H1 (cell line): ENCODE results near the gene TMEM135. TPM values are rescaled to one million over a fixed set of nuclear protein-coding genes. Genes with fewer than 3 reads are reported as not detected.

ENCODE experiments used
- CTCF ChIA-PET: fragments of 300-600 bp; sonication (Branson Sonifier 250); formaldehyde crosslinking; loops from one replicate; lab custom pipeline; 2021; ENCODE audit not compliant: partially characterized antibody; lab: Charles Lee
- POLR2A ChIA-PET: fragments of 300-600 bp; sonication (Branson Sonifier 250); formaldehyde crosslinking; loops from one replicate; lab custom pipeline; 2021; ENCODE audit warnings: inconsistent platforms; ENCODE audit not compliant: partially characterized antibody; lab: Charles Lee
- DNase-seq, 2 experiments: peaks; one replicate each; pipeline versions ENCODE4 v3.0.0 to v3.0.0-alpha.2; 2010 to 2022; ENCODE audit warnings: low spot score in 2 of 2, low read depth in 1 of 2, mixed read lengths in 1 of 2
- FAIRE-seq: peaks from 2 replicates; lab custom pipeline; 2011; peaks lifted over from hg19 to GRCh38; lab: Jason Lieb, UNC
- H2AFZ ChIP-seq: 2 replicates; pipeline ENCODE4 v1.8.1; 2012; ENCODE audit warnings: low read length, inconsistent platforms
- H2AK5ac ChIP-seq: 2 replicates; pipeline ENCODE4 v1.6.1; 2013; ENCODE audit warnings: low read depth, low read length
- H2BK120ac ChIP-seq: replicated peaks from 2 replicates; pipeline ENCODE3; 2013; ENCODE audit warnings: low read depth, low read length, inconsistent platforms
- H2BK12ac ChIP-seq: 2 replicates; pipeline ENCODE4 v1.6.1; 2013; ENCODE audit warnings: low read depth, low read length
- H2BK15ac ChIP-seq: 2 replicates; pipeline ENCODE4 v1.6.1; 2013; ENCODE audit warnings: low read length
- H2BK20ac ChIP-seq: 2 replicates; pipeline ENCODE4 v1.6.1; 2013; ENCODE audit warnings: low read length
- H2BK5ac ChIP-seq: 2 replicates; pipeline ENCODE4 v1.6.1; 2013; ENCODE audit warnings: low read depth, low read length
- H3K14ac ChIP-seq: 2 replicates; pipeline ENCODE4 v1.6.1; 2013; ENCODE audit warnings: inconsistent platforms; ENCODE audit not compliant: insufficient read length
- H3K18ac ChIP-seq: 2 replicates; pipeline ENCODE4 v1.6.1; 2013; ENCODE audit warnings: low read length; ENCODE audit errors: extremely low read depth
- H3K23ac ChIP-seq: 2 replicates; pipeline ENCODE4 v1.6.1; 2013; ENCODE audit warnings: inconsistent platforms; ENCODE audit not compliant: insufficient read length
- H3K23me2 ChIP-seq: 2 replicates; pipeline ENCODE4 v1.6.1; 2013; ENCODE audit warnings: low read depth, low read length
- H3K27ac ChIP-seq: 2 replicates; pipeline ENCODE4 v1.6.1; 2011; ENCODE audit warnings: low read depth, low read length, inconsistent platforms
- H3K27me3 ChIP-seq, 4 experiments: replicated peaks in 1 of 4; 1 replicate in 1 of 4; 2 replicates in 3 of 4; pipeline versions ENCODE4 v1.6.1 to v1.8.1; 2011 to 2013; ENCODE audit warnings: low read length in 3 of 4, mild to moderate bottlenecking in 3 of 4, inconsistent platforms in 2 of 4, mixed read lengths in 2 of 4, moderate library complexity in 1 of 4; ENCODE audit not compliant: control insufficient read depth in 3 of 4, insufficient read depth in 3 of 4; ENCODE audit errors: extremely low read depth in 1 of 4
- H3K36me3 ChIP-seq, 4 experiments: 2 replicates each; pipeline versions ENCODE4 v1.6.1 to v1.8.1; 2011 to 2013; ENCODE audit warnings: mild to moderate bottlenecking in 4 of 4, low read length in 3 of 4, moderate library complexity in 2 of 4, control low read depth in 1 of 4, inconsistent platforms in 1 of 4; ENCODE audit not compliant: insufficient read depth in 4 of 4, control insufficient read depth in 2 of 4
- H3K4ac ChIP-seq: replicated peaks from 2 replicates; pipeline ENCODE3; 2013; ENCODE audit warnings: low read length, low read depth, mixed read lengths, inconsistent platforms; ENCODE audit not compliant: insufficient read length
- H3K4me1 ChIP-seq, 4 experiments: replicated peaks in 1 of 4; 1 replicate in 1 of 4; 2 replicates in 3 of 4; pipeline versions ENCODE4 v1.6.1 to v1.8.1; 2011 to 2013; ENCODE audit warnings: low read length in 3 of 4, inconsistent platforms in 2 of 4, mixed read lengths in 1 of 4; ENCODE audit not compliant: insufficient read depth in 4 of 4, control insufficient read depth in 3 of 4
- H3K4me2 ChIP-seq, 2 experiments: 2 replicates each; pipeline versions ENCODE4 v1.6.1 to v1.8.1; 2011 to 2013; ENCODE audit warnings: low read depth in 2 of 2, low read length in 2 of 2, control low read depth in 1 of 2, inconsistent platforms in 1 of 2, mild to moderate bottlenecking in 1 of 2; ENCODE audit not compliant: insufficient read depth in 1 of 2
- H3K4me3 ChIP-seq, 4 experiments: fragments of 200-600, 300-600 bp in 1 of 4; sonication (generic), shearing (Covaris generic), sonication (Bioruptor Twin) in 1 of 4; 2 replicates each; pipeline versions ENCODE4 v1.5.1 to v1.8.1; 2011 to 2016; ENCODE audit warnings: low read length in 4 of 4, low read depth in 3 of 4, control low read depth in 2 of 4, inconsistent platforms in 2 of 4, mild to moderate bottlenecking in 2 of 4, mixed read lengths in 1 of 4, moderate library complexity in 1 of 4; ENCODE audit not compliant: insufficient read depth in 2 of 4; ENCODE audit errors: extremely low read depth in 1 of 4
- H3K56ac ChIP-seq: replicated peaks from 2 replicates; pipeline ENCODE3; 2013; ENCODE audit warnings: low read depth, mild to moderate bottlenecking, mixed read lengths, low read length, inconsistent platforms; ENCODE audit not compliant: insufficient read length
- H3K79me1 ChIP-seq: 2 replicates; pipeline ENCODE4 v1.6.1; 2013; ENCODE audit warnings: low read depth, low read length, control low read depth
- H3K79me2 ChIP-seq, 2 experiments: 2 replicates each; pipeline versions ENCODE4 v1.6.1 to v1.8.1; 2012 to 2013; ENCODE audit warnings: low read length in 2 of 2, mild to moderate bottlenecking in 2 of 2, inconsistent platforms in 1 of 2; ENCODE audit not compliant: insufficient read depth in 2 of 2, control insufficient read depth in 1 of 2
- H3K9ac ChIP-seq, 4 experiments: replicated peaks in 1 of 4; 1 replicate in 1 of 4; 2 replicates in 3 of 4; pipeline versions ENCODE4 v1.6.1 to v1.8.1; 2011 to 2013; ENCODE audit warnings: low read depth in 3 of 4, low read length in 3 of 4, control low read depth in 2 of 4, mild to moderate bottlenecking in 2 of 4, moderate library complexity in 2 of 4, inconsistent platforms in 1 of 4; ENCODE audit errors: extremely low read depth in 1 of 4
- H3K9me3 ChIP-seq, 2 experiments: 2 replicates each; pipeline versions ENCODE4 v1.6.1 to v1.8.1; 2012 to 2013; ENCODE audit warnings: mild to moderate bottlenecking in 2 of 2, moderate library complexity in 2 of 2, control low read depth in 1 of 2, inconsistent platforms in 1 of 2, low read depth in 1 of 2, low read length in 1 of 2, mixed read lengths in 1 of 2; ENCODE audit not compliant: insufficient read depth in 2 of 2
- H4K20me1 ChIP-seq, 2 experiments: replicated peaks in 1 of 2; 2 replicates each; pipeline versions ENCODE3 to v1.8.1; 2011 to 2013; ENCODE audit warnings: inconsistent platforms in 2 of 2, low read length in 2 of 2, mild to moderate bottlenecking in 1 of 2; ENCODE audit not compliant: insufficient read depth in 2 of 2, control insufficient read depth in 1 of 2
- H4K5ac ChIP-seq: 2 replicates; pipeline ENCODE4 v1.6.1; 2013; ENCODE audit warnings: low read length, low read depth, mixed read lengths, inconsistent platforms; ENCODE audit not compliant: insufficient read length
- H4K8ac ChIP-seq: 2 replicates; pipeline ENCODE4 v1.8.0; 2013; ENCODE audit warnings: mild to moderate bottlenecking, moderate library complexity, low read length, inconsistent platforms; ENCODE audit not compliant: insufficient read depth; ENCODE audit errors: extremely low read depth
- H4K91ac ChIP-seq: replicated peaks from 2 replicates; pipeline ENCODE3; 2013; ENCODE audit warnings: low read length, mixed read lengths, inconsistent platforms; ENCODE audit not compliant: insufficient read length
- BACH1 ChIP-seq: IDR thresholded peaks from 2 replicates; pipeline ENCODE4 v1.6.1; 2012; ENCODE audit warnings: low read length, improper control_type of control experiment
- EGR1 ChIP-seq: IDR thresholded peaks from 2 replicates; pipeline ENCODE4 v1.6.1; 2011; ENCODE audit warnings: low read depth, low read length, borderline replicate concordance
- HDAC2 ChIP-seq, 2 experiments: fragments of 300-600 bp in 1 of 2; sonication (generic) in 1 of 2; IDR thresholded peaks; 2 replicates each; pipeline ENCODE4 v1.6.1; 2011 to 2012; ENCODE audit warnings: low read depth in 2 of 2, low read length in 2 of 2, mild to moderate bottlenecking in 2 of 2, moderate library complexity in 2 of 2, borderline replicate concordance in 1 of 2, inconsistent platforms in 1 of 2
- RBBP5 ChIP-seq: IDR thresholded peaks from 2 replicates; pipeline ENCODE4 v1.7.1; 2012; ENCODE audit warnings: low read depth, mild to moderate bottlenecking, inconsistent platforms, low read length, moderate library complexity, borderline replicate concordance
- SIX5 ChIP-seq: IDR thresholded peaks from 2 replicates; pipeline ENCODE4 v1.6.1; 2011; ENCODE audit warnings: mild to moderate bottlenecking, low read depth, low read length
- SP2 ChIP-seq: IDR thresholded peaks from 2 replicates; pipeline ENCODE4 v1.6.1; 2012; ENCODE audit warnings: mild to moderate bottlenecking, low read length, inconsistent platforms
- SRF ChIP-seq: IDR thresholded peaks from 2 replicates; pipeline ENCODE4 v1.6.1; 2011; ENCODE audit warnings: mild to moderate bottlenecking, low read depth, low read length, moderate library complexity
- YY1 ChIP-seq: IDR thresholded peaks from 2 replicates; pipeline ENCODE4 v1.6.1; 2011; ENCODE audit warnings: low read depth, mild to moderate bottlenecking, low read length
- WGBS, 2 experiments: shearing (Covaris generic) in 1 of 2; methylation state at CpG; one replicate each; pipeline versions ENCODE4 v1.1.6 to v1.1.7; 2013 to 2015; ENCODE audit warnings: low lambda C conversion rate in 2 of 2, mixed read lengths in 2 of 2, inconsistent platforms in 1 of 2, low coverage in 1 of 2, missing lambda C conversion rate in 1 of 2; ENCODE audit not compliant: insufficient replicate concordance in 2 of 2, insufficient coverage in 1 of 2, insufficient read length in 1 of 2; ENCODE audit errors: extremely low coverage in 1 of 2, missing lambda C conversion rate in 1 of 2; 5-methylcytosine and 5-hydroxymethylcytosine counted together
- polyA plus RNA-seq, 7 experiments: library from polyadenylated mRNA; depleted of rRNA in 3 of 7; stranded (reverse) in 5 of 7; unstranded in 2 of 7; fragments of >200 nt in 5 of 7; fragments of 200-250 nt in 2 of 7; gene quantifications; 1 replicate in 5 of 7; 2 replicates in 1 of 7; 4 replicates in 1 of 7; pipeline versions ENCODE4 v1.2.1 to v1.2.3, GENCODE V29; 2011 to 2013; ENCODE audit warnings: missing spikeins in 2 of 7, mixed read lengths in 2 of 7
- total RNA-seq: library from RNA; stranded (reverse); fragmentation: NEBNext Ultra II Directional; extraction: Animal tissue kit (Norgen Biotek cat#: 25700); gene quantifications from 2 replicates; pipeline ENCODE4 v1.2.1, GENCODE V29; 2021
- TF ChIP-seq, protein P1 (sequence below): IDR thresholded peaks from 2 replicates; pipeline ENCODE4 v1.6.1; 2012; ENCODE audit warnings: inconsistent platforms

Gene TMEM135
- total and polyA plus RNA-seq, 2 of the 8 experiments (the other 6 are each of a cell fraction or from before 2014, with no cell fraction given) = 9.3 to 31.3 TPM

DNA sequence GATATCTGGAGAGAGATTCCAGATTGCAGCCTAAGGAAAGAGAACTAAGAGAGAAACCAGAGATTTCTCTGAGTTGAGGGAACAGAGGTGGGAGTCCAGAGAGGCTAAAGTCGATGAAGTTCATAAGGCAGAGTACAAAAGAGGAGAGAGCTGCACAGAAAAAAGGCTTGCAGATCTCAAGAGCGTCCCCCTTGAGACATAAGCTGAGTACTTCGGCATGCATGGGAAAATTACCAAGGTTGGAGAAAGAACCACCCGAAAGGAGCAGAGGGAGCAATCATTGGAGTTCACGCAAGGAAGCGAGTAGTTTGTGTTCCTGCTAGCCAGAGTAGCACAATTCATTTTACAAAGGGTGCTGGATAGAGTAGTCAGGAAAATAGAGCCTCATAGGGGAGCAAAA lies 293.5 kb downstream of the TMEM135 start:
- Histone ChIP-seq H4K91ac (no peak overlapping the region), H3K9ac (no peak overlapping the region), H2BK20ac (no peak overlapping the region), H4K20me1 (no peaks in the 10 kb centered on the region), H3K23ac (no peak overlapping the region), H3K27ac (no peak overlapping the region), H3K79me1 (no peaks in the 10 kb centered on the region), H2AK5ac (no peak overlapping the region), H3K14ac (no peak overlapping the region), H2AFZ (no peak overlapping the region), H3K23me2 (no peaks in the 10 kb centered on the region), H2BK5ac (no peak overlapping the region), H2BK15ac (no peak overlapping the region), H2BK120ac (no peak overlapping the region), H3K4me1 (no peaks in the 10 kb centered on the region), H3K4me2 (no peak overlapping the region), H3K9me3 (no peaks in the 10 kb centered on the region), H3K4ac (no peak overlapping the region), H4K5ac (no peak overlapping the region), H3K56ac (no peak overlapping the region), H3K79me2 (no peaks in the 10 kb centered on the region), H4K8ac (no peak overlapping the region), H2BK12ac (no peak overlapping the region), H3K27me3 (no peaks in the 10 kb centered on the region), H3K4me3 (no peak overlapping the region), H3K18ac (no peak overlapping the region), H3K36me3 (no peaks in the 10 kb centered on the region)
- ChIA-PET CTCF (interaction anchor here (1.2 to 2.3 kb wide), 3 partner anchors 9 to 90 kb away, joined by 3 to 10 read pairs (median 9); no protein-coding TSS in a partner anchor), POLR2A (interaction anchor here (0.6 to 1.6 kb wide), 2 partner anchors 15 to 414 kb away, joined by 3 to 4 read pairs; no protein-coding TSS in a partner anchor)
- no peak for FAIRE-seq
- 88% methylated on average over 6 of the region's 6 CpGs; no CpG with 5 or more reads in 1 of the 2 experiments for WGBS, 2 experiments
- DNase-seq = no peak
- TF ChIP-seq HDAC2 (IDR thresholded peaks at IDR 0.05; ENCODE audit: borderline replicate concordance in 1 of 2, low read depth in 2 of 2, low read length in 2 of 2) (no peak), YY1 (no peak), EGR1 (no peak), BACH1 (no peak), RBBP5 (no peak), SIX5 (no peak), SP2 (no peak), SRF (no peak)
- TF ChIP-seq, protein P1, sequence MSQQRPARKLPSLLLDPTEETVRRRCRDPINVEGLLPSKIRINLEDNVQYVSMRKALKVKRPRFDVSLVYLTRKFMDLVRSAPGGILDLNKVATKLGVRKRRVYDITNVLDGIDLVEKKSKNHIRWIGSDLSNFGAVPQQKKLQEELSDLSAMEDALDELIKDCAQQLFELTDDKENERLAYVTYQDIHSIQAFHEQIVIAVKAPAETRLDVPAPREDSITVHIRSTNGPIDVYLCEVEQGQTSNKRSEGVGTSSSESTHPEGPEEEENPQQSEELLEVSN = no peak
